ENCODE results near the gene HAND2.

Gene HAND2

GRCh38 chr4:173535957-173536356 lies 5.9 kb upstream of the HAND2 start:
- no peak for DNase-seq

- DNase-seq, result no peak
Measured at GRCh38 chr4:173535165-173535902, 5.3 kb upstream of the HAND2 start.

- no peak for DNase-seq
Measured at GRCh38 chr4:173534434-173534833, 4.4 kb upstream of the HAND2 start.

GRCh38 chr4:173532725-173533511 lies 2.9 kb upstream of the HAND2 start:
- DNase-seq, result no peak

- no peak for DNase-seq
Measured at GRCh38 chr4:173531086-173531965, 1.3 kb upstream of the HAND2 start.

- DNase-seq, result no peak
Measured at GRCh38 chr4:173530326-173531085, 477 bp upstream of the HAND2 start.

GRCh38 chr4:173528378-173529321 lies 1.4 kb downstream of the HAND2 start:
- no peak for DNase-seq

GRCh38 chr4:173527103-173527891 lies 2.7 kb downstream of the HAND2 start:
- no peak for DNase-seq

GRCh38 chr4:173526724-173527102 lies 3.3 kb downstream of the HAND2 start:
- DNase-seq, result no peak

- DNase-seq, result no peak
Measured at GRCh38 chr4:173526027-173526482, 4.0 kb downstream of the HAND2 start.

GRCh38 chr4:173525118-173526011 lies 4.7 kb downstream of the HAND2 start:
- DNase-seq, result no peak

- DNase-seq, result no peak
Measured at GRCh38 chr4:173524218-173525117, 5.6 kb downstream of the HAND2 start.

GRCh38 chr4:173522951-173523395 lies 7.1 kb downstream of the HAND2 start:
- DNase-seq, result no peak

GRCh38 chr4:173522160-173522950 lies 7.7 kb downstream of the HAND2 start:
- no peak for DNase-seq

- DNase-seq, result no peak
Measured at GRCh38 chr4:173521467-173522159, 8.4 kb downstream of the HAND2 start.

GRCh38 chr4:173520921-173521466 lies 9.0 kb downstream of the HAND2 start:
- DNase-seq, result no peak

Measured in effector CD4-positive, alpha-beta T cell (primary cell).